K562 (cell line): ENCODE data around the gene MOGAT2. TPM values are rescaled to one million over a fixed set of nuclear protein-coding genes. Genes with fewer than 3 reads are reported as not detected.

Source experiments
- ASH1L ChIP-seq: fragments of 450-650 bp; IDR thresholded peaks from 2 replicates; pipeline ENCODE4 v1.6.1; 2018; ENCODE audit warnings: borderline replicate concordance, mild to moderate bottlenecking, low read depth; ENCODE audit not compliant: partially characterized antibody
- CBFB ChIP-seq: sonication (generic); formaldehyde crosslinking; IDR thresholded peaks from 2 replicates; pipeline ENCODE4 v1.4.0; 2020; ENCODE audit warnings: mild to moderate bottlenecking, missing genetic modification reagents
- DIDO1 ChIP-seq: fragments of 450-650 bp; IDR thresholded peaks from 2 replicates; pipeline ENCODE4 v1.6.1; 2016; ENCODE audit warnings: low read depth, missing biosample characterization, missing genetic modification characterization
- EHMT2 ChIP-seq: fragments of 450-650 bp; IDR thresholded peaks from 2 replicates; pipeline ENCODE4 v1.6.1; 2018; ENCODE audit warnings: antibody characterized with exemption
- HNRNPLL ChIP-seq: fragments of 200-400 bp; formaldehyde crosslinking; IDR thresholded peaks from 2 replicates; pipeline ENCODE4 v1.6.1; 2017; ENCODE audit warnings: low read length, low read depth, mild to moderate bottlenecking; ENCODE audit not compliant: poor library complexity, severe bottlenecking
- MYBL2 ChIP-seq, 2 experiments: fragments of 450-650 bp in 1 of 2; sonication (generic) in 1 of 2; formaldehyde crosslinking in 1 of 2; IDR thresholded peaks; 2 replicates each; pipeline versions ENCODE4 v1.6.1 to v1.8.1; 2017 to 2022; ENCODE audit warnings: borderline replicate concordance in 1 of 2, inconsistent platforms in 1 of 2, low read depth in 1 of 2, mild to moderate bottlenecking in 1 of 2, missing genetic modification reagents in 1 of 2, moderate library complexity in 1 of 2
- NCOA4 ChIP-seq: fragments of 450-650 bp; IDR thresholded peaks from 2 replicates; pipeline ENCODE4 v1.6.1; 2018; ENCODE audit warnings: mild to moderate bottlenecking; ENCODE audit not compliant: partially characterized antibody
- PCBP2 ChIP-seq: fragments of 200-400 bp; formaldehyde crosslinking; IDR thresholded peaks from 2 replicates; pipeline ENCODE4 v1.6.1; 2018; ENCODE audit warnings: low read length, low read depth, mild to moderate bottlenecking, moderate library complexity; ENCODE audit not compliant: poor library complexity, severe bottlenecking
- SRSF9 ChIP-seq: fragments of 200-400 bp; formaldehyde crosslinking; IDR thresholded peaks from 2 replicates; pipeline ENCODE4 v1.6.1; 2017; ENCODE audit warnings: low read depth, low read length, borderline replicate concordance
- TGIF2 ChIP-seq: sonication (generic); formaldehyde crosslinking; IDR thresholded peaks from 2 replicates; pipeline ENCODE4 v1.8.1; 2022; ENCODE audit warnings: mild to moderate bottlenecking, missing genetic modification reagents, moderate library complexity
- TSC22D4 ChIP-seq: fragments of 450-650 bp; IDR thresholded peaks from 2 replicates; pipeline ENCODE4 v1.6.1; 2016; ENCODE audit warnings: missing genetic modification characterization, missing biosample characterization, control low read depth
- ZBED1 ChIP-seq: IDR thresholded peaks from 2 replicates; pipeline ENCODE4 v1.6.1; 2014
- ZKSCAN3 ChIP-seq: fragments of 250-450 bp; sonication (Bioruptor Pico); IDR thresholded peaks from 2 replicates; pipeline ENCODE4 v1.4.0; 2020
- ZKSCAN8 ChIP-seq: fragments of 200-800 bp; sonication (Bioruptor generic); IDR thresholded peaks from 2 replicates; pipeline ENCODE4 v1.6.1; 2016; ENCODE audit warnings: missing genetic modification characterization, missing compliant biosample characterization
- ZNF77 ChIP-seq: fragments of 250-450 bp; sonication (Bioruptor Pico); IDR thresholded peaks from 2 replicates; pipeline ENCODE4 v1.5.0; 2020
- polyA plus RNA-seq, 8 experiments: library from polyadenylated mRNA; depleted of rRNA in 4 of 8; stranded (reverse) in 5 of 8; unstranded in 3 of 8; fragments of >200 nt; fragmentation: Nextera tagmentation in 2 of 8; fragmentation: Illumina TruSeq in 1 of 8; extraction: Ambion mirVana in 2 of 8; extraction: Trizol in 1 of 8; gene quantifications; 2 replicates each; pipeline versions ENCODE4 v1.2.1 to v1.2.3, GENCODE V29; 2011 to 2014; ENCODE audit warnings: inconsistent platforms in 1 of 8, missing spikeins in 1 of 8
- total RNA-seq, 7 experiments: library from RNA; depleted of rRNA in 6 of 7; stranded (reverse); fragments of >200 nt in 6 of 7; fragmentation: Illumina TruSeq in 2 of 7; extraction: Trizol in 2 of 7; gene quantifications; 2 replicates each; pipeline versions ENCODE4 v1.2.1 to v1.2.3, GENCODE V29; 2011 to 2021; ENCODE audit warnings: low replicate concordance in 1 of 7
- TF ChIP-seq, protein P1 (sequence below): fragments of 450-650 bp; IDR thresholded peaks from 2 replicates; pipeline ENCODE4 v1.6.1; 2014; ENCODE audit warnings: low read depth, mild to moderate bottlenecking, moderate library complexity, borderline replicate concordance
- TF ChIP-seq, protein P2 (sequence below): IDR thresholded peaks from 2 replicates; pipeline ENCODE4 v1.6.1; 2016; ENCODE audit warnings: missing genetic modification characterization, missing compliant biosample characterization
- TF ChIP-seq, protein P3 (sequence below): fragments of 250-450 bp; sonication (Bioruptor Pico); IDR thresholded peaks from 2 replicates; pipeline ENCODE4 v1.8.0; 2021; ENCODE audit warnings: moderate library complexity, mild to moderate bottlenecking, inconsistent platforms
- TF ChIP-seq, protein P4 (sequence below): fragments of 450-650 bp; formaldehyde crosslinking; IDR thresholded peaks from 2 replicates; pipeline ENCODE4 v1.4.0; 2020; ENCODE audit warnings: mild to moderate bottlenecking, moderate library complexity
- TF ChIP-seq, protein P5 (sequence below): fragments of 450-650 bp; IDR thresholded peaks from 2 replicates; pipeline ENCODE4 v1.6.1; 2016; ENCODE audit warnings: antibody characterized with exemption

Gene MOGAT2
- total and polyA plus RNA-seq, 9 of the 15 experiments (the other 6 are each of a cell fraction or from before 2014, with no cell fraction given): 0.09 TPM; not detected in 7

DNA sequence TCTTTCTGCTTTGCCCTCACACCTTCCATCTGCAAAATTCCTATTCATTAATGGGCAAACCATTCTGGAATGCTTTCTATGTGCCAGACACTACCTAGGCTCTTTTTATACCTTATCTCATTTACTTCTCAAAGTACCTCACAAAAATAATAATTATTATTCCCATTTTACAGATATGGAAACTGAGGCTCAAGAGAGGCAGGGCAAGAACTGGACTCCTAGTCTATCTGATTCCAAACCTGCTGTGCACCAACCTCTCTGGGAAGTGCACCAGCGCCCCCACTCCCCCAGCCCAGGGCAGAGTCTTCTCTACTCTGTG lies 50.1 kb downstream of the MOGAT2 start (continued):
- TF ChIP-seq, protein P1, sequence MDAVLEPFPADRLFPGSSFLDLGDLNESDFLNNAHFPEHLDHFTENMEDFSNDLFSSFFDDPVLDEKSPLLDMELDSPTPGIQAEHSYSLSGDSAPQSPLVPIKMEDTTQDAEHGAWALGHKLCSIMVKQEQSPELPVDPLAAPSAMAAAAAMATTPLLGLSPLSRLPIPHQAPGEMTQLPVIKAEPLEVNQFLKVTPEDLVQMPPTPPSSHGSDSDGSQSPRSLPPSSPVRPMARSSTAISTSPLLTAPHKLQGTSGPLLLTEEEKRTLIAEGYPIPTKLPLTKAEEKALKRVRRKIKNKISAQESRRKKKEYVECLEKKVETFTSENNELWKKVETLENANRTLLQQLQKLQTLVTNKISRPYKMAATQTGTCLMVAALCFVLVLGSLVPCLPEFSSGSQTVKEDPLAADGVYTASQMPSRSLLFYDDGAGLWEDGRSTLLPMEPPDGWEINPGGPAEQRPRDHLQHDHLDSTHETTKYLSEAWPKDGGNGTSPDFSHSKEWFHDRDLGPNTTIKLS: no peak
- TF ChIP-seq, protein P2, sequence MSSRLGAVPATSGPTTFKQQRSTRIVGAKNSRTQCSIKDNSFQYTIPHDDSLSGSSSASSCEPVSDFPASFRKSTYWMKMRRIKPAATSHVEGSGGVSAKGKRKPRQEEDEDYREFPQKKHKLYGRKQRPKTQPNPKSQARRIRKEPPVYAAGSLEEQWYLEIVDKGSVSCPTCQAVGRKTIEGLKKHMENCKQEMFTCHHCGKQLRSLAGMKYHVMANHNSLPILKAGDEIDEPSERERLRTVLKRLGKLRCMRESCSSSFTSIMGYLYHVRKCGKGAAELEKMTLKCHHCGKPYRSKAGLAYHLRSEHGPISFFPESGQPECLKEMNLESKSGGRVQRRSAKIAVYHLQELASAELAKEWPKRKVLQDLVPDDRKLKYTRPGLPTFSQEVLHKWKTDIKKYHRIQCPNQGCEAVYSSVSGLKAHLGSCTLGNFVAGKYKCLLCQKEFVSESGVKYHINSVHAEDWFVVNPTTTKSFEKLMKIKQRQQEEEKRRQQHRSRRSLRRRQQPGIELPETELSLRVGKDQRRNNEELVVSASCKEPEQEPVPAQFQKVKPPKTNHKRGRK: peak; percentile 58
- no peak for TF ChIP-seq CBFB (CRISPR knock-in tag)
- TF ChIP-seq, protein P3, sequence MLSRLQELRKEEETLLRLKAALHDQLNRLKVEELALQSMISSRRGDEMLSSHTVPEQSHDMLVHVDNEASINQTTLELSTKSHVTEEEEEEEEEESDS: no peak
- no peak for TF ChIP-seq ASH1L
- no peak for TF ChIP-seq ZKSCAN3
- TF ChIP-seq ZNF77: no peak
- TF ChIP-seq, protein P4, sequence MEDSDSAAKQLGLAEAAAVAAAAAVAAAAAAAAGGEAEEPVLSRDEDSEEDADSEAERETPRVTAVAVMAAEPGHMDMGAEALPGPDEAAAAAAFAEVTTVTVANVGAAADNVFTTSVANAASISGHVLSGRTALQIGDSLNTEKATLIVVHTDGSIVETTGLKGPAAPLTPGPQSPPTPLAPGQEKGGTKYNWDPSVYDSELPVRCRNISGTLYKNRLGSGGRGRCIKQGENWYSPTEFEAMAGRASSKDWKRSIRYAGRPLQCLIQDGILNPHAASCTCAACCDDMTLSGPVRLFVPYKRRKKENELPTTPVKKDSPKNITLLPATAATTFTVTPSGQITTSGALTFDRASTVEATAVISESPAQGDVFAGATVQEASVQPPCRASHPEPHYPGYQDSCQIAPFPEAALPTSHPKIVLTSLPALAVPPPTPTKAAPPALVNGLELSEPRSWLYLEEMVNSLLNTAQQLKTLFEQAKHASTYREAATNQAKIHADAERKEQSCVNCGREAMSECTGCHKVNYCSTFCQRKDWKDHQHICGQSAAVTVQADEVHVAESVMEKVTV (CRISPR knock-in tag): 0 out of 2 replicates have a peak, but pooled peaks have one; percentile 17
- no peak for TF ChIP-seq TGIF2 (CRISPR knock-in tag)
- TF ChIP-seq EHMT2: no peak
- TF ChIP-seq DIDO1 (tag): no peak
- TF ChIP-seq NCOA4: peak; percentile 9
- TF ChIP-seq, protein P5, sequence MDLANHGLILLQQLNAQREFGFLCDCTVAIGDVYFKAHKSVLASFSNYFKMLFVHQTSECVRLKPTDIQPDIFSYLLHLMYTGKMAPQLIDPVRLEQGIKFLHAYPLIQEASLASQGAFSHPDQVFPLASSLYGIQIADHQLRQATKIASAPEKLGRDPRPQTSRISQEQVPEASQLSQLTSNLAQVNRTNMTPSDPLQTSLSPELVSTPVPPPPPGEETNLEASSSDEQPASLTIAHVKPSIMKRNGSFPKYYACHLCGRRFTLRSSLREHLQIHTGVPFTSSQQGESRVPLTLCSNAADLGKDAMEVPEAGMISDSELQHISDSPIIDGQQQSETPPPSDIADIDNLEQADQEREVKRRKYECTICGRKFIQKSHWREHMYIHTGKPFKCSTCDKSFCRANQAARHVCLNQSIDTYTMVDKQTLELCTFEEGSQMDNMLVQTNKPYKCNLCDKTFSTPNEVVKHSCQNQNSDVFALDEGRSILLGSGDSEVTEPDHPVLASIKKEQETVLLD: no peak
- TF ChIP-seq PCBP2: no peak
- no peak for TF ChIP-seq TSC22D4 (tag)
- no peak for TF ChIP-seq SRSF9
- no peak for TF ChIP-seq HNRNPLL
- TF ChIP-seq ZKSCAN8: no peak
- TF ChIP-seq MYBL2 (IDR thresholded peaks at IDR 0.05; ENCODE audit: low read depth): peak; percentile 18; the same call in 1 of the 2 replicates
- TF ChIP-seq MYBL2 (CRISPR knock-in tag; IDR thresholded peaks at IDR 0.05; ENCODE audit: borderline replicate concordance): no peak
- TF ChIP-seq ZBED1: no peak
